Neuron (in vitro differentiated cells): ENCODE measurements around the gene DEPDC5.

Source experiments
- H2AFZ ChIP-seq: one replicate; pipeline ENCODE4 v1.6.1; 2013; ENCODE audit warnings: low read depth, mild to moderate bottlenecking, inconsistent platforms, low read length, moderate library complexity
- H3K27me3 ChIP-seq: one replicate; pipeline ENCODE4 v1.6.1; 2013; ENCODE audit warnings: low read length; ENCODE audit not compliant: insufficient read depth
- H3K36me3 ChIP-seq: one replicate; pipeline ENCODE4 v1.6.1; 2013; ENCODE audit warnings: low read length; ENCODE audit not compliant: insufficient read depth
- H3K4me1 ChIP-seq: one replicate; pipeline ENCODE4 v1.6.1; 2013; ENCODE audit warnings: low read length; ENCODE audit not compliant: insufficient read depth
- H3K4me3 ChIP-seq: 2 replicates; pipeline ENCODE4 v1.5.1; 2013; ENCODE audit warnings: mild to moderate bottlenecking, low read length, moderate library complexity
- H3K9me3 ChIP-seq: one replicate; pipeline ENCODE4 v1.6.1; 2013; ENCODE audit warnings: low read length

DEPDC5 gene

GRCh38 chr22:31922534-31922933 is 168.7 kb downstream of the DEPDC5 start:
- Histone ChIP-seq H2AFZ (no peak overlapping the region), H3K4me3 (no peak overlapping the region), H3K9me3 (no peaks in the 10 kb centered on the region), H3K4me1 (peaks cover 26% of the 10 kb centered on the region), H3K27me3 (no peaks in the 10 kb centered on the region), H3K36me3 (no peaks in the 10 kb centered on the region)

- Histone ChIP-seq H3K27me3 (no peaks in the 10 kb centered on the region), H3K4me3 (no peak overlapping the region), H3K9me3 (no peaks in the 10 kb centered on the region), H2AFZ (no peak overlapping the region), H3K36me3 (no peaks in the 10 kb centered on the region), H3K4me1 (peaks cover 26% of the 10 kb centered on the region)
Measured at GRCh38 chr22:31923136-31923535, 169.3 kb downstream of the DEPDC5 start.

- Histone ChIP-seq H3K4me3 (no peak overlapping the region), H3K36me3 (no peaks in the 10 kb centered on the region), H3K4me1 (peaks cover 23% of the 10 kb centered on the region), H3K27me3 (no peaks in the 10 kb centered on the region), H2AFZ (no peak overlapping the region), H3K9me3 (no peaks in the 10 kb centered on the region)
Measured at GRCh38 chr22:31923747-31924146, 169.9 kb downstream of the DEPDC5 start.

- H3K4me1 ChIP-seq = peaks cover 26% of the 10 kb centered on the region
- no peaks in the 10 kb centered on the region for H3K9me3 ChIP-seq
- no peaks in the 10 kb centered on the region for H3K27me3 ChIP-seq
- no peaks in the 10 kb centered on the region for H3K36me3 ChIP-seq
- no peak overlapping the region for H3K4me3 ChIP-seq
- H2AFZ ChIP-seq = no peak overlapping the region
Measured at GRCh38 chr22:31925056-31925455, 171.2 kb downstream of the DEPDC5 start.

GRCh38 chr22:31926024-31926423 is 172.2 kb downstream of the DEPDC5 start:
- Histone ChIP-seq H3K27me3 (no peaks in the 10 kb centered on the region), H3K4me3 (no peak overlapping the region), H3K4me1 (peaks cover 26% of the 10 kb centered on the region), H3K9me3 (no peaks in the 10 kb centered on the region), H3K36me3 (no peaks in the 10 kb centered on the region), H2AFZ (no peak overlapping the region)

GRCh38 chr22:31926969-31927368 is 173.2 kb downstream of the DEPDC5 start:
- Histone ChIP-seq H3K9me3 (no peaks in the 10 kb centered on the region), H3K36me3 (no peaks in the 10 kb centered on the region), H2AFZ (no peak overlapping the region), H3K4me1 (peaks cover 26% of the 10 kb centered on the region), H3K27me3 (no peaks in the 10 kb centered on the region), H3K4me3 (no peak overlapping the region)

- Histone ChIP-seq H3K9me3 (no peaks in the 10 kb centered on the region), H3K4me1 (peaks cover 26% of the 10 kb centered on the region), H3K36me3 (no peaks in the 10 kb centered on the region), H2AFZ (no peak overlapping the region), H3K27me3 (no peaks in the 10 kb centered on the region), H3K4me3 (no peak overlapping the region)
Measured at GRCh38 chr22:31927562-31927961, 173.7 kb downstream of the DEPDC5 start.

GRCh38 chr22:31929167-31929930 is 175.5 kb downstream of the DEPDC5 start:
- no peaks in the 10 kb centered on the region for H3K9me3 ChIP-seq
- H3K4me3 ChIP-seq = no peak overlapping the region
- no peaks in the 10 kb centered on the region for H3K27me3 ChIP-seq
- H2AFZ ChIP-seq = no peak overlapping the region
- peaks cover 22% of the 10 kb centered on the region for H3K4me1 ChIP-seq
- H3K36me3 ChIP-seq = no peaks in the 10 kb centered on the region

- Histone ChIP-seq H3K27me3 (no peaks in the 10 kb centered on the region), H3K4me1 (peaks cover 10% of the 10 kb centered on the region), H3K9me3 (no peaks in the 10 kb centered on the region), H3K36me3 (no peaks in the 10 kb centered on the region), H3K4me3 (no peak overlapping the region), H2AFZ (no peak overlapping the region)
Measured at GRCh38 chr22:31932863-31933262, 179.0 kb downstream of the DEPDC5 start.

- Histone ChIP-seq H3K27me3 (no peaks in the 10 kb centered on the region), H3K4me1 (peaks cover 10% of the 10 kb centered on the region), H3K36me3 (no peaks in the 10 kb centered on the region), H3K4me3 (no peak overlapping the region), H3K9me3 (no peaks in the 10 kb centered on the region), H2AFZ (no peak overlapping the region)
Measured at GRCh38 chr22:31933406-31933805, 179.6 kb downstream of the DEPDC5 start.

- Histone ChIP-seq H3K27me3 (no peaks in the 10 kb centered on the region), H2AFZ (no peak overlapping the region), H3K4me1 (peaks cover 9% of the 10 kb centered on the region), H3K9me3 (no peaks in the 10 kb centered on the region), H3K4me3 (no peak overlapping the region), H3K36me3 (no peaks in the 10 kb centered on the region)
Measured at GRCh38 chr22:31933816-31934482, 180.1 kb downstream of the DEPDC5 start.

- Histone ChIP-seq H3K36me3 (no peaks in the 10 kb centered on the region), H3K9me3 (no peaks in the 10 kb centered on the region), H2AFZ (no peak overlapping the region), H3K4me1 (peaks cover 5% of the 10 kb centered on the region), H3K27me3 (no peaks in the 10 kb centered on the region), H3K4me3 (no peak overlapping the region)
Measured at GRCh38 chr22:31935961-31936635, 182.3 kb downstream of the DEPDC5 start.

GRCh38 chr22:31937341-31937740 is 183.5 kb downstream of the DEPDC5 start:
- Histone ChIP-seq H3K4me3 (no peak overlapping the region), H3K4me1 (peaks cover 5% of the 10 kb centered on the region), H2AFZ (no peak overlapping the region), H3K36me3 (no peaks in the 10 kb centered on the region), H3K9me3 (no peaks in the 10 kb centered on the region), H3K27me3 (no peaks in the 10 kb centered on the region)
